Tibial nerve (tissue), 4 donors: Measurements from ENCODE around the gene COL1A2. TPM values are rescaled to one million over a fixed set of nuclear protein-coding genes. Genes with fewer than 3 reads are reported as not detected.

ENCODE experiments used
- DNase-seq, 2 donors: peaks; one replicate each; pipeline ENCODE4 v3.0.0-alpha.2; 2019; ENCODE audit warnings: low spot score in 2 of 2
- H3K27ac ChIP-seq, 4 donors: fragments of 200-600 bp; sonication (generic) in 3 of 4; one replicate each; pipeline ENCODE4 v1.5.1; 2017 to 2019; ENCODE audit warnings: mild to moderate bottlenecking in 1 of 4
- H3K27me3 ChIP-seq, 2 donors: fragments of 200-600 bp; sonication (generic) in 1 of 2; one replicate each; pipeline versions ENCODE4 v1.5.1 to v1.6.0; 2017 to 2019
- H3K36me3 ChIP-seq, 3 donors: fragments of 200-600 bp; sonication (generic); one replicate each; pipeline ENCODE4 v1.5.1; 2018 to 2019
- H3K4me1 ChIP-seq, 4 donors: fragments of 200-600 bp; sonication (generic) in 3 of 4; one replicate each; pipeline ENCODE4 v1.5.1; 2017 to 2019
- H3K4me3 ChIP-seq, 4 donors: fragments of 200-600 bp; sonication (generic) in 3 of 4; one replicate each; pipeline ENCODE4 v1.5.1; 2017 to 2019; ENCODE audit warnings: mild to moderate bottlenecking in 1 of 4, moderate library complexity in 1 of 4
- H3K9me3 ChIP-seq, 4 donors: fragments of 200-600 bp; sonication (generic) in 3 of 4; one replicate each; pipeline ENCODE4 v1.5.1; 2017 to 2019
- CTCF ChIP-seq, 5 experiments: fragments of 200-600 bp in 3 of 5; fragments of 450-650 bp in 2 of 5; sonication (generic) in 3 of 5; IDR thresholded peaks; one replicate each; pipeline ENCODE4 v1.5.1; 2016 to 2019; ENCODE audit warnings: antibody characterized with exemption in 5 of 5, mild to moderate bottlenecking in 3 of 5, moderate library complexity in 2 of 5
- EP300 ChIP-seq, 2 donors: sonication (generic); formaldehyde crosslinking; IDR thresholded peaks; one replicate each; pipeline ENCODE4 v1.6.1; 2017; ENCODE audit warnings: antibody characterized with exemption in 2 of 2, mild to moderate bottlenecking in 1 of 2
- POLR2A ChIP-seq, 2 donors: fragments of 450-650 bp; IDR thresholded peaks; one replicate each; pipeline ENCODE4 v1.6.1; 2017; ENCODE audit warnings: antibody characterized with exemption in 2 of 2, mild to moderate bottlenecking in 2 of 2, moderate library complexity in 2 of 2
- WGBS, 2 donors: methylation state at CpG; one replicate each; pipeline ENCODE4 v1.1.5; 2018; 5-methylcytosine and 5-hydroxymethylcytosine counted together
- total RNA-seq, 4 donors: library from RNA; depleted of rRNA; stranded (reverse); fragments of >200 nt; gene quantifications; one replicate each; pipeline ENCODE4 v1.1.0, GENCODE V29; 2016

Gene COL1A2
- total RNA-seq, 4 donors from 2014 or later, result 235 to 747 (median 399) TPM

- Histone ChIP-seq H3K27ac (no peak overlapping the region), H3K4me3 (no peak overlapping the region), H3K9me3 (peaks cover 0 to 6% (median 0%) of the 10 kb centered on the region in 4 donors), H3K4me1 (no peaks in the 10 kb centered on the region), H3K36me3 (no peaks in the 10 kb centered on the region), H3K27me3 (no peaks in the 10 kb centered on the region)
- 17 to 25% methylated on average over 1 of the region's 1 CpG for WGBS, 2 donors
- no peak for DNase-seq
- TF ChIP-seq EP300 (IDR thresholded peaks at IDR 0.05), result no peak
- TF ChIP-seq POLR2A (IDR thresholded peaks at IDR 0.05), result no peak
- no peak for TF ChIP-seq CTCF (IDR thresholded peaks at IDR 0.05)
These were observed 71.8 kb downstream of the COL1A2 start for GRCh38 chr7:94466516-94466915.

DNA sequence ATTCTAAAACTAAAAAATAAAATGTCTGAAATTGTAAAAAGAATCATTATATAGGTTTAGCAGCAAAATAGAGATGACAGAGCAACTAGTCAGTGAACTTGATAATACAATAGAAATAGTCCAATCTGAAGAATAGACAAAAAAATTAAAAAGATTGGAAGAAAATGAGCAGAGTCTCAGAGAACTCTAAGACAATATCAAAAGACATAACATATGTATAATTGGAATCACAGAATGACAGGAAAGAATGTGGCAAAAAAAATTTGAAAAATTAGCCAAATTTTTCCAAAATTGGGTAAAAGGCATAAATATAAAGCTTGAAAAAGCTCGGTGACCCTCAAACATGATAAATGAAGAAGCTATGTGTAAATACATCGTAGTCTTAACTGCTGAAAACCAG is 76.9 kb downstream of the COL1A2 start:
- H3K4me1 ChIP-seq, result no peaks in the 10 kb centered on the region
- H3K4me3 ChIP-seq, result no peak overlapping the region
- WGBS, 2 donors, result 92 to 96% methylated on average over 2 of the region's 2 CpGs
- H3K36me3 ChIP-seq, result no peaks in the 10 kb centered on the region
- peaks cover 0 to 13% (median 2%) of the 10 kb centered on the region in 4 donors for H3K9me3 ChIP-seq
- H3K27me3 ChIP-seq, result no peaks in the 10 kb centered on the region
- no peak for DNase-seq
- no peak for TF ChIP-seq CTCF (IDR thresholded peaks at IDR 0.05)
- TF ChIP-seq EP300 (IDR thresholded peaks at IDR 0.05), result no peak
- no peak for TF ChIP-seq POLR2A (IDR thresholded peaks at IDR 0.05)
- no peak overlapping the region for H3K27ac ChIP-seq

GRCh38 chr7:94472608-94473007 is 77.9 kb downstream of the COL1A2 start:
- Histone ChIP-seq H3K4me3 (no peak overlapping the region), H3K27me3 (no peaks in the 10 kb centered on the region), H3K4me1 (no peaks in the 10 kb centered on the region), H3K36me3 (no peaks in the 10 kb centered on the region), H3K9me3 (peaks cover 0 to 13% (median 2%) of the 10 kb centered on the region in 4 donors), H3K27ac (no peak overlapping the region)
- WGBS, 2 donors, result 69 to 79% methylated on average over 1 of the region's 1 CpG
- TF ChIP-seq POLR2A (IDR thresholded peaks at IDR 0.05) (no peak), CTCF (IDR thresholded peaks at IDR 0.05) (no peak), EP300 (IDR thresholded peaks at IDR 0.05) (no peak)
- DNase-seq, result no peak

DNA sequence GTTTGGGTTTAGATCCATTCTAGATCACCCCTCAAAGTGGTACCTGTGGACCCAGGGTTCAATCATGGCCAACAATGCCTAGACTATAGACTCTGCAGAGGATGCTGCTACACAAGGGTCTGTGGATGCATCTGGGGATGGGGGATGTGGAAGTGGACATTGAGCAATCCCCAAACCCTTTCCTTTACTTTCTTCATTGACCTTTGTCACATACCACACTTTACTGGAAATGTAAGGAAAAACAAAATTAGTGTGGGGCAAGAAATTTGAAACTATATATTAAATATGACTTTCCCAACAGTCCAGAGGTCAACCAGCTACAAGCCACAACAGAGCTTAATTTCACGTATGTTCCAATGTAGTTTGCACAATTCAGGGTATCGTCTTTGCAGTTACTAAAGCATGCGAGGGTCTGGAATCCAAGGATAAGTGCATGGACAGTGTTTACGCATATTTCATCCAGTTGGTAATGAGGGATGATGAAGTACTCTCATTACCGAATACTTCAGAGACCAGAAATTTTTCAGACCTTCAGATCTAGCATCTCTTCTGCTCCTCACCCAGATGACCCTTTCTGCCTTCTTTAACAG is 81.7 kb downstream of the COL1A2 start:
- DNase-seq, result no peak
- no peak overlapping the region for H3K4me3 ChIP-seq
- TF ChIP-seq POLR2A (IDR thresholded peaks at IDR 0.05) (no peak), EP300 (IDR thresholded peaks at IDR 0.05) (no peak), CTCF (IDR thresholded peaks at IDR 0.05) (no peak)
- H3K27ac ChIP-seq, result no peak overlapping the region
- H3K4me1 ChIP-seq, result no peaks in the 10 kb centered on the region
- no peaks in the 10 kb centered on the region for H3K36me3 ChIP-seq
- no peaks in the 10 kb centered on the region for H3K27me3 ChIP-seq
- WGBS, 2 donors, result 90% methylated on average over 5 of the region's 5 CpGs
- H3K9me3 ChIP-seq, result peaks cover 0 to 9% (median 2%) of the 10 kb centered on the region in 4 donors

- no peak overlapping the region for H3K4me3 ChIP-seq
- no peak for DNase-seq
- H3K27me3 ChIP-seq, result no peaks in the 10 kb centered on the region
- no peaks in the 10 kb centered on the region for H3K9me3 ChIP-seq
- WGBS, 2 donors, result 88 to 91% methylated on average over 1 of the region's 1 CpG
- TF ChIP-seq EP300 (IDR thresholded peaks at IDR 0.05), result no peak
- no peak for TF ChIP-seq POLR2A (IDR thresholded peaks at IDR 0.05)
- TF ChIP-seq CTCF (IDR thresholded peaks at IDR 0.05), result no peak
- no peak overlapping the region for H3K27ac ChIP-seq
- H3K36me3 ChIP-seq, result no peaks in the 10 kb centered on the region
- no peaks in the 10 kb centered on the region for H3K4me1 ChIP-seq
These were observed 83.2 kb downstream of the COL1A2 start for GRCh38 chr7:94477878-94478277.
